GM21526 (cell line): ENCODE measurements around the gene B3GNT7.
"Not testable (repeated sequence)": the region's sequence is repeated elsewhere in the genome, so short reads cannot be mapped to it uniquely, and the experiment has no call there.

Experiments
- ATAC-seq: cut with Tn5 transposase; IDR thresholded peaks from one replicate; pipeline ENCODE4 v1.9.1; 2021; ENCODE audit warnings: moderate library complexity; ENCODE audit not compliant: unreplicated experiment, low FRiP score

Gene B3GNT7

GRCh38 chr2:231364961-231365810 lies 30.3 kb upstream of the B3GNT7 start:
- ATAC-seq: no peak

GRCh38 chr2:231367178-231367577 lies 28.3 kb upstream of the B3GNT7 start:
- no peak for ATAC-seq

- no peak for ATAC-seq
Measured at GRCh38 chr2:231369580-231370428, 25.7 kb upstream of the B3GNT7 start.

GRCh38 chr2:231370429-231370748 lies 25.1 kb upstream of the B3GNT7 start:
- no peak for ATAC-seq

- no peak for ATAC-seq
Measured at GRCh38 chr2:231370749-231371429, 24.6 kb upstream of the B3GNT7 start.

GRCh38 chr2:231371430-231372054 lies 24.0 kb upstream of the B3GNT7 start:
- ATAC-seq: no peak

- no peak for ATAC-seq
Measured at GRCh38 chr2:231372326-231372725, 23.2 kb upstream of the B3GNT7 start.

- no peak for ATAC-seq
Measured at GRCh38 chr2:231373184-231373583, 22.3 kb upstream of the B3GNT7 start.

GRCh38 chr2:231373786-231374349 lies 21.6 kb upstream of the B3GNT7 start:
- no peak for ATAC-seq

GRCh38 chr2:231374771-231375170 lies 20.7 kb upstream of the B3GNT7 start:
- ATAC-seq: no peak

- ATAC-seq: not testable (repeated sequence)
Measured at GRCh38 chr2:231375994-231376615, 19.4 kb upstream of the B3GNT7 start.

GRCh38 chr2:231376857-231377256 lies 18.7 kb upstream of the B3GNT7 start:
- ATAC-seq: no peak

GRCh38 chr2:231378026-231378722 lies 17.3 kb upstream of the B3GNT7 start:
- no peak for ATAC-seq

GRCh38 chr2:231379266-231380215 lies 16.0 kb upstream of the B3GNT7 start:
- no peak for ATAC-seq

- no peak for ATAC-seq
Measured at GRCh38 chr2:231380307-231380706, 15.2 kb upstream of the B3GNT7 start.

GRCh38 chr2:231380991-231381847 lies 14.3 kb upstream of the B3GNT7 start:
- no peak for ATAC-seq

GRCh38 chr2:231382116-231382515 lies 13.4 kb upstream of the B3GNT7 start:
- ATAC-seq: no peak
